H9 (cell line): ENCODE measurements around the gene GABRB3. TPM values are rescaled to one million over a fixed set of nuclear protein-coding genes. Genes with fewer than 3 reads are reported as not detected.

Experiments used
- DNase-seq: peaks from one replicate; pipeline ENCODE4 v3.0.0-alpha.2; 2017
- H2AFZ ChIP-seq: one replicate; pipeline ENCODE4 v1.6.1; 2013; ENCODE audit warnings: mild to moderate bottlenecking, low read length, control low read depth, moderate library complexity
- H2AK5ac ChIP-seq: 2 replicates; pipeline ENCODE4 v1.6.1; 2013; ENCODE audit warnings: low read length, control low read depth, mixed read lengths; ENCODE audit not compliant: insufficient read length
- H2BK120ac ChIP-seq: one replicate; pipeline ENCODE4 v1.6.1; 2013; ENCODE audit warnings: low read depth, mild to moderate bottlenecking, low read length, control low read depth, inconsistent platforms; ENCODE audit not compliant: poor library complexity, severe bottlenecking
- H2BK12ac ChIP-seq: 2 replicates; pipeline ENCODE4 v1.6.1; 2013; ENCODE audit warnings: low read length, control low read depth, mixed read lengths, low read depth; ENCODE audit not compliant: insufficient read length
- H2BK15ac ChIP-seq: 2 replicates; pipeline ENCODE4 v1.6.1; 2013; ENCODE audit warnings: low read depth, low read length, control low read depth
- H2BK20ac ChIP-seq: one replicate; pipeline ENCODE4 v1.6.1; 2013; ENCODE audit warnings: low read depth, mild to moderate bottlenecking, low read length, control low read depth, inconsistent platforms; ENCODE audit not compliant: poor library complexity, severe bottlenecking
- H2BK5ac ChIP-seq: 2 replicates; pipeline ENCODE4 v1.6.1; 2013; ENCODE audit warnings: low read length, control low read depth, mixed read lengths; ENCODE audit not compliant: insufficient read length
- H3K14ac ChIP-seq: 2 replicates; pipeline ENCODE4 v1.6.1; 2013; ENCODE audit warnings: low read length, control low read depth; ENCODE audit not compliant: insufficient read depth
- H3K18ac ChIP-seq: 2 replicates; pipeline ENCODE4 v1.6.1; 2013; ENCODE audit warnings: low read depth, mild to moderate bottlenecking, mixed read lengths, low read length, control low read depth; ENCODE audit not compliant: insufficient read length
- H3K23ac ChIP-seq: 2 replicates; pipeline ENCODE4 v1.6.1; 2013; ENCODE audit warnings: low read length, control low read depth, mixed read lengths, low read depth; ENCODE audit not compliant: insufficient read length
- H3K23me2 ChIP-seq: 2 replicates; pipeline ENCODE4 v1.6.1; 2013; ENCODE audit warnings: low read depth, mild to moderate bottlenecking, mixed read lengths, low read length, control low read depth; ENCODE audit not compliant: insufficient read length, poor library complexity, severe bottlenecking
- H3K27ac ChIP-seq: 2 replicates; pipeline ENCODE4 v1.5.1; 2013; ENCODE audit warnings: low read length, control low read depth, mixed read lengths, low read depth; ENCODE audit not compliant: insufficient read length
- H3K27me3 ChIP-seq: 2 replicates; pipeline ENCODE4 v1.6.1; 2013; ENCODE audit warnings: low read length, control low read depth, inconsistent platforms; ENCODE audit not compliant: insufficient read depth
- H3K4ac ChIP-seq: 2 replicates; pipeline ENCODE4 v1.6.1; 2013; ENCODE audit warnings: low read depth, mild to moderate bottlenecking, control low read depth, inconsistent platforms, low read length, moderate library complexity
- H3K4me1 ChIP-seq: 2 replicates; pipeline ENCODE4 v1.6.1; 2013; ENCODE audit warnings: low read length, control low read depth, inconsistent platforms; ENCODE audit not compliant: insufficient read depth
- H3K4me2 ChIP-seq: 2 replicates; pipeline ENCODE4 v1.6.1; 2013; ENCODE audit warnings: low read length, control low read depth, mixed read lengths; ENCODE audit not compliant: insufficient read length, insufficient read depth
- H3K56ac ChIP-seq: 2 replicates; pipeline ENCODE4 v1.6.1; 2013; ENCODE audit warnings: low read depth, mild to moderate bottlenecking, mixed read lengths, low read length, control low read depth; ENCODE audit not compliant: insufficient read length
- H3K79me1 ChIP-seq: 2 replicates; pipeline ENCODE4 v1.6.1; 2013; ENCODE audit warnings: low read depth, mild to moderate bottlenecking, moderate library complexity, low read length, control low read depth, inconsistent platforms; ENCODE audit not compliant: insufficient read depth, poor library complexity, severe bottlenecking
- H3K79me2 ChIP-seq: 2 replicates; pipeline ENCODE4 v1.6.1; 2013; ENCODE audit warnings: low read length, control low read depth, inconsistent platforms; ENCODE audit not compliant: insufficient read depth
- H3K9ac ChIP-seq: 2 replicates; pipeline ENCODE4 v1.6.1; 2013; ENCODE audit warnings: low read length, control low read depth, mixed read lengths; ENCODE audit not compliant: insufficient read length; ENCODE audit errors: extremely low read depth
- H3K9me3 ChIP-seq: one replicate; pipeline ENCODE4 v1.6.1; 2013; ENCODE audit warnings: low read depth, low read length, inconsistent platforms; ENCODE audit not compliant: control insufficient read depth
- H3T11ph ChIP-seq: one replicate; pipeline ENCODE4 v1.6.1; 2013; ENCODE audit warnings: mild to moderate bottlenecking, low read length, control low read depth, inconsistent platforms
- H4K20me1 ChIP-seq: one replicate; pipeline ENCODE4 v1.6.1; 2013; ENCODE audit not compliant: control insufficient read depth, insufficient read length, insufficient read depth
- H4K5ac ChIP-seq: 2 replicates; pipeline ENCODE4 v1.6.1; 2013; ENCODE audit warnings: low read depth, mild to moderate bottlenecking, mixed read lengths, low read length, control low read depth; ENCODE audit not compliant: insufficient read length
- H4K8ac ChIP-seq: replicated peaks from 2 replicates; pipeline ENCODE4 v1.6.1; 2013; ENCODE audit warnings: low read length, control low read depth, mixed read lengths, low read depth; ENCODE audit not compliant: insufficient read length
- H4K91ac ChIP-seq: 2 replicates; pipeline ENCODE4 v1.6.1; 2013; ENCODE audit warnings: low read depth, mild to moderate bottlenecking, moderate library complexity, mixed read lengths, low read length, control low read depth; ENCODE audit not compliant: insufficient read length
- H3K27ac Mint-ChIP-seq, 3 experiments: 2 replicates in 2 of 3; 3 replicates in 1 of 3; pipeline ENCODE4 v1.8.0; 2020 to 2021; ENCODE audit warnings: mixed read lengths in 3 of 3, mild to moderate bottlenecking in 1 of 3, moderate library complexity in 1 of 3
- H3K27me3 Mint-ChIP-seq: 2 replicates; pipeline ENCODE4 v1.8.0; 2021; ENCODE audit warnings: low read depth, mild to moderate bottlenecking, moderate library complexity, mixed read lengths
- H3K36me3 Mint-ChIP-seq, 3 experiments: 2 replicates in 2 of 3; 3 replicates in 1 of 3; pipeline ENCODE4 v1.8.0; 2020 to 2021; ENCODE audit warnings: low read depth in 3 of 3, mixed read lengths in 3 of 3; ENCODE audit not compliant: insufficient read depth in 1 of 3
- H3K4me1 Mint-ChIP-seq, 2 experiments: 2 replicates each; pipeline ENCODE4 v1.8.0; 2020; ENCODE audit warnings: mixed read lengths in 2 of 2
- H3K4me3 Mint-ChIP-seq, 2 experiments: 2 replicates in 1 of 2; 3 replicates in 1 of 2; pipeline ENCODE4 v1.8.0; 2020 to 2021; ENCODE audit warnings: mild to moderate bottlenecking in 2 of 2, mixed read lengths in 2 of 2, moderate library complexity in 1 of 2
- H3K9me3 Mint-ChIP-seq, 2 experiments: 2 replicates in 1 of 2; 3 replicates in 1 of 2; pipeline ENCODE4 v1.8.0; 2020; ENCODE audit warnings: mild to moderate bottlenecking in 2 of 2, mixed read lengths in 2 of 2, moderate library complexity in 1 of 2
- CTCF ChIP-seq: fragments of 200-600 bp; sonication (generic); conservative IDR thresholded peaks from 3 replicates; pipeline ENCODE4 v1.8.0; 2021; ENCODE audit warnings: antibody characterized with exemption, mild to moderate bottlenecking
- WGBS: extraction: QIAGEN DNeasy Blood & Tissue Kit; methylation state at CpG from one replicate; pipeline ENCODE4 v1.1.7; 2013; ENCODE audit warnings: missing lambda C conversion rate, low lambda C conversion rate, mixed read lengths; ENCODE audit not compliant: insufficient read length; ENCODE audit errors: extremely low coverage; 5-methylcytosine and 5-hydroxymethylcytosine counted together
- total RNA-seq: library from RNA; stranded (reverse); gene quantifications from 2 replicates; pipeline ENCODE4 v1.2.1, GENCODE V29; 2021

GABRB3 gene
- total RNA-seq, 1 experiment from 2014 or later = 98.2 TPM

- Mint-ChIP-seq H3K9me3 (peaks cover 0 to 5% of the 10 kb centered on the region in 2 experiments; a peak in 3 of 5 replicates), H3K4me1 (peaks cover 54 to 57% of the 10 kb centered on the region in 2 experiments), H3K36me3 (peaks cover 16 to 19% (median 17%) of the 10 kb centered on the region in 3 experiments), H3K4me3 (no peak overlapping the region), H3K27me3 (peaks cover 2% of the 10 kb centered on the region; the same call in 1 of the 2 replicates), H3K27ac (no peak overlapping the region; a peak in 1 of 7 replicates)
- no peak overlapping the region for H2BK20ac ChIP-seq
- H4K20me1 ChIP-seq = no peaks in the 10 kb centered on the region
- H3K27ac ChIP-seq = no peak overlapping the region
- no peaks in the 10 kb centered on the region for H3K23me2 ChIP-seq
- DNase-seq = no peak
- no peak overlapping the region for H3T11ph ChIP-seq
- no peaks in the 10 kb centered on the region for H3K27me3 ChIP-seq
- H2BK15ac ChIP-seq = no peak overlapping the region
- H3K9ac ChIP-seq = no peak overlapping the region
- H3K23ac ChIP-seq = no peak overlapping the region
- no peak overlapping the region for H4K5ac ChIP-seq
- WGBS = no CpG with 5 or more reads among the region's 5 CpGs
- no peak overlapping the region for H2BK5ac ChIP-seq
- peaks cover 13% of the 10 kb centered on the region; the same call in 1 of the 2 replicates for H3K4me1 ChIP-seq
- no peaks in the 10 kb centered on the region for H3K9me3 ChIP-seq
- H4K8ac ChIP-seq = no peak overlapping the region
- no peak overlapping the region for H2AK5ac ChIP-seq
- H3K56ac ChIP-seq = no peak overlapping the region
- no peak overlapping the region for H3K14ac ChIP-seq
- no peak overlapping the region for H2BK120ac ChIP-seq
- H2BK12ac ChIP-seq = no peak overlapping the region
- no peak overlapping the region for H2AFZ ChIP-seq
- H3K79me1 ChIP-seq = peaks cover 22% of the 10 kb centered on the region
- H3K4me2 ChIP-seq = no peak overlapping the region
- no peak overlapping the region for H3K18ac ChIP-seq
- H3K79me2 ChIP-seq = peaks cover 31% of the 10 kb centered on the region; the same call in 1 of the 2 replicates
- H4K91ac ChIP-seq = no peak overlapping the region
- no peak for TF ChIP-seq CTCF
- no peak overlapping the region for H3K4ac ChIP-seq
Observed at GRCh38 chr15:26713498-26713897, 59.4 kb downstream of the GABRB3 start.
